Uterus (tissue), 4 donors: ENCODE measurements around the gene MSH3. TPM values are rescaled to one million over a fixed set of nuclear protein-coding genes. Genes with fewer than 3 reads are reported as not detected.

Source experiments
- DNase-seq, 2 donors: peaks; one replicate each; pipeline ENCODE4 v3.0.0-alpha.2; 2019 to 2020
- H3K27ac ChIP-seq, 2 donors: fragments of 200-600 bp; sonication (generic); 1 replicate in 1 of 2; 2 replicates in 1 of 2; pipeline ENCODE4 v1.5.1; 2016 to 2018
- H3K27me3 ChIP-seq, 2 donors: fragments of 200-600 bp; sonication (generic); one replicate each; pipeline ENCODE4 v1.5.1; 2018 to 2019; ENCODE audit warnings: control low read depth in 1 of 2
- H3K36me3 ChIP-seq, 2 donors: fragments of 200-600 bp; sonication (generic); one replicate each; pipeline ENCODE4 v1.5.1; 2019; ENCODE audit warnings: control low read depth in 1 of 2
- H3K4me1 ChIP-seq, 2 donors: fragments of 200-600 bp; sonication (generic); one replicate each; pipeline ENCODE4 v1.5.1; 2018 to 2019; ENCODE audit warnings: control low read depth in 1 of 2
- H3K4me3 ChIP-seq, 2 donors: fragments of 200-600 bp; sonication (generic); 1 replicate in 1 of 2; 2 replicates in 1 of 2; pipeline ENCODE4 v1.5.1; 2018 to 2019; ENCODE audit warnings: mild to moderate bottlenecking in 1 of 2
- H3K9me3 ChIP-seq, 2 donors: fragments of 200-600 bp; sonication (generic); one replicate each; pipeline ENCODE4 v1.5.1; 2019; ENCODE audit warnings: control low read depth in 1 of 2
- CTCF ChIP-seq, 4 experiments: fragments of 200-600 bp in 2 of 4; fragments of 450-650 bp in 2 of 4; sonication (generic) in 2 of 4; IDR thresholded peaks; one replicate each; pipeline ENCODE4 v1.5.1; 2016 to 2019; ENCODE audit warnings: antibody characterized with exemption in 4 of 4, mild to moderate bottlenecking in 2 of 4, moderate library complexity in 1 of 4
- POLR2A ChIP-seq, 2 donors: fragments of 450-650 bp; IDR thresholded peaks; one replicate each; pipeline ENCODE4 v1.6.1; 2016; ENCODE audit warnings: antibody characterized with exemption in 2 of 2, mild to moderate bottlenecking in 1 of 2, moderate library complexity in 1 of 2
- intact Hi-C: fragments of 100-400 bp; cut with DNase I; formaldehyde crosslinking; loops from one replicate; pipeline ENCODE4 v1.15.1; 2023; ENCODE audit warnings: low total_unique reads
- total RNA-seq, 4 donors: library from RNA; depleted of rRNA in 3 of 4; stranded (reverse); fragments of >200 nt in 3 of 4; gene quantifications; one replicate each; pipeline versions ENCODE4 v1.1.0 to v1.2.4, GENCODE V29; 2014 to 2023
- donor health status: DM: yes; HTN: yes; CAD: no.

Gene MSH3
- total RNA-seq, 4 donors from 2014 or later, result 6.4 to 34.3 (median 16.3) TPM

DNA sequence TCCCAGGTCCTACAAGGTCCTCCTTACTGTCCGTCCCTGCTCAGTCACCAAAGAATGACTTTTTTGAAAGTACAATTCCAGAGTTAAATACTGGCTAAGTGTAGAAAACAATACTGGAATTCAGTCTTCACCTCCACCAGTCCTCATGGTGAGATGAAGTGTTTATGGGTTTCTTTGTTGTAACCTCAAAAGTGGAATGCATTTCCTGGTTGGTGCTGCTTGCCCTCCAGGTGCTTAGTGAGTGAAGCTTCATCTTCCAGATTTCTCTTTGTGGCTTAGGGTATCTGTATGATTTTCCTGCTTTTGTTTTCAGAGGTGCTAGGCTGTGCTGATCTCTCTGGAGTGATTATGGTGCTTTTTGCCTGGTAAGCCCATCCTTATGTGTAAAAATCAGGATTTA is 49.8 kb downstream of the MSH3 start:
- DNase-seq, result no peak
- H3K4me1 ChIP-seq, result no peaks in the 10 kb centered on the region
- TF ChIP-seq POLR2A (IDR thresholded peaks at IDR 0.05), result no peak
- no peak for TF ChIP-seq CTCF (IDR thresholded peaks at IDR 0.05)
- H3K9me3 ChIP-seq, result no peaks in the 10 kb centered on the region
- no peak overlapping the region for H3K4me3 ChIP-seq
- no peak overlapping the region for H3K27ac ChIP-seq
- no peaks in the 10 kb centered on the region for H3K36me3 ChIP-seq
- no peaks in the 10 kb centered on the region for H3K27me3 ChIP-seq
- intact Hi-C loops, result no loop called here

- TF ChIP-seq CTCF (IDR thresholded peaks at IDR 0.05) (no peak), POLR2A (IDR thresholded peaks at IDR 0.05) (no peak)
- H3K4me1 ChIP-seq, result no peaks in the 10 kb centered on the region
- H3K4me3 ChIP-seq, result no peak overlapping the region
- H3K27ac ChIP-seq, result no peak overlapping the region
- no peak for DNase-seq
- no peaks in the 10 kb centered on the region for H3K27me3 ChIP-seq
- H3K9me3 ChIP-seq, result no peaks in the 10 kb centered on the region
- intact Hi-C loops, result no loop called here
- no peaks in the 10 kb centered on the region for H3K36me3 ChIP-seq
Measured at GRCh38 chr5:80705216-80705769, 50.8 kb downstream of the MSH3 start.

GRCh38 chr5:80705801-80706200 is 51.3 kb downstream of the MSH3 start:
- Histone ChIP-seq H3K4me1 (no peaks in the 10 kb centered on the region), H3K9me3 (no peaks in the 10 kb centered on the region), H3K27me3 (no peaks in the 10 kb centered on the region), H3K36me3 (no peaks in the 10 kb centered on the region), H3K4me3 (no peak overlapping the region), H3K27ac (no peak overlapping the region)
- intact Hi-C loops, result no loop called here
- DNase-seq, result no peak
- no peak for TF ChIP-seq CTCF (IDR thresholded peaks at IDR 0.05)
- no peak for TF ChIP-seq POLR2A (IDR thresholded peaks at IDR 0.05)

DNA sequence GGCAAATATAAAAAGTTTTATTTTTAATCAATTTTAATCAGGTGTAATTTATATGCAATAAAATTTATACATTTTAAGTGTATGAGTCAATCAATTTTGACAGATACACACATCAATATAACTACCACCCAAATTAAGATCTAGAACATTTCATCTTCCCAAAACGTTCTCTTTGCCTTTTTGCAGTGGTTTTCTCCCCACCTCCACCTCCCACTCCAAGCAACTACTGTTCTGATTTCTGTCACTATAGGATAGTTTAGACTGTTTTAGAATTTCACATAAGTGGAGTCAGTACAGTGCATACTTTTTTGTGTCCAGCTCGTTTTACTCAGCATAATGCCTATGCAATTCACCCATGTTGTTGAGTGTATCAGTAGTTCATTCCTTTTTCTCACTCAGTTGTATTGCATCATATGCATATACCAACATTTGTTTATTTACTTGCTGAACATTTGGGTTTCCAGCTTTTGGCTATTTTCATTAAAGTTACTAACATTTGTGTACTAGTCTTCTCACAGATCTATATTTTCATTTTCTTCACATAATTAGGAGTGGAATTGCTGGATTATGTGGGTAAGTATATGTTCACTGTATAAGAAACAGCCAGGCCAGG is 52.5 kb downstream of the MSH3 start:
- no peak for TF ChIP-seq POLR2A (IDR thresholded peaks at IDR 0.05)
- no peak for TF ChIP-seq CTCF (IDR thresholded peaks at IDR 0.05)
- Histone ChIP-seq H3K4me1 (no peaks in the 10 kb centered on the region), H3K9me3 (no peaks in the 10 kb centered on the region), H3K4me3 (no peak overlapping the region), H3K36me3 (no peaks in the 10 kb centered on the region), H3K27me3 (no peaks in the 10 kb centered on the region), H3K27ac (no peak overlapping the region)
- no peak for DNase-seq
- intact Hi-C loops, result no loop called here

DNA sequence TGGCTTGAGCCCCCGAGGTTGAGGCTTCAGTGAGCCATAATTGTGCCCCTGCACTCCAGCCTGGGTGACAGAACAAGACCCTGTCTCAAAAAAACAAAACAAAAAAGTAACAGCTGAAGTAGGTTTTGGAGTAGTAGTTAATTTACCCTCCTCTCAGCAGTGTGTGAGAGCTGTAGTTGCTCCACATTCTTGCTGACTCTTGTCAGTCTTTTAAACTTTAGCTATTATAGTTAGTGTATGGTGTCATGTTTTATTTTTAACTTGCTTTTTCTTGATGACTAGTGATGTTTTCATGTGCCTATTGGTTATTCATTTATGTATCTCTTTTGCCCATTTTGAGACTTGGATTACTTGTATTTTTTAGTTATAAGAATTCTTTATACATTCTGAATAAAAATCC is 53.2 kb downstream of the MSH3 start:
- no peak for DNase-seq
- Histone ChIP-seq H3K27ac (no peak overlapping the region), H3K27me3 (no peaks in the 10 kb centered on the region), H3K9me3 (no peaks in the 10 kb centered on the region), H3K4me1 (no peaks in the 10 kb centered on the region), H3K4me3 (no peak overlapping the region), H3K36me3 (no peaks in the 10 kb centered on the region)
- TF ChIP-seq POLR2A (IDR thresholded peaks at IDR 0.05) (no peak), CTCF (IDR thresholded peaks at IDR 0.05) (no peak)
- intact Hi-C loops, result no loop called here
